Naive thymus-derived CD4-positive, alpha-beta T cell (primary cell): ENCODE data around the gene NADK2. TPM values are rescaled to one million over a fixed set of nuclear protein-coding genes. Genes with fewer than 3 reads are reported as not detected.

Source experiments
- ATAC-seq: fragments of 150-1000 bp; cut with Tn5 transposase; 2 replicates; pipeline ENCODE4 v1.10.0; 2021; ENCODE audit warnings: mild to moderate bottlenecking, moderate library complexity
- CTCF ChIA-PET: fragments of 350-600 bp; sonication (Branson Sonifier 250); formaldehyde crosslinking; loops from one replicate; lab custom pipeline; 2021; ENCODE audit warnings: antibody characterized with exemption; lab: Charles Lee
- POLR2A ChIA-PET: fragments of 350-600 bp; sonication (Branson Sonifier 250); formaldehyde crosslinking; loops from one replicate; lab custom pipeline; 2021; ENCODE audit warnings: antibody characterized with exemption, inconsistent platforms; lab: Charles Lee
- DNase-seq, 9 donors: peaks; one replicate each; pipeline versions ENCODE4 v3.0.0 to v3.0.0-alpha.2; 2020 to 2022; ENCODE audit warnings: mixed read lengths in 1 of 9
- H3K27ac ChIP-seq: one replicate; pipeline ENCODE4 v1.7.0; 2013; ENCODE audit warnings: mild to moderate bottlenecking, low read depth, low read length, moderate library complexity
- H3K27me3 ChIP-seq, 2 donors: one replicate each; pipeline ENCODE4 v1.7.0; 2013; ENCODE audit warnings: low read length in 2 of 2, mild to moderate bottlenecking in 2 of 2, moderate library complexity in 2 of 2; ENCODE audit not compliant: control insufficient read depth in 2 of 2, insufficient read depth in 2 of 2
- H3K36me3 ChIP-seq, 3 experiments: 1 replicate in 2 of 3; 2 replicates in 1 of 3; pipeline ENCODE4 v1.7.0; 2013; ENCODE audit warnings: low read length in 3 of 3, mild to moderate bottlenecking in 3 of 3, moderate library complexity in 1 of 3; ENCODE audit not compliant: insufficient read depth in 3 of 3, control insufficient read depth in 2 of 3
- H3K4me1 ChIP-seq, 2 donors: one replicate each; pipeline ENCODE4 v1.7.0; 2013; ENCODE audit warnings: low read length in 2 of 2, mild to moderate bottlenecking in 2 of 2, moderate library complexity in 1 of 2; ENCODE audit not compliant: control insufficient read depth in 2 of 2, insufficient read depth in 2 of 2
- H3K4me3 ChIP-seq: 2 replicates; pipeline ENCODE4 v1.7.0; 2013; ENCODE audit warnings: mild to moderate bottlenecking, low read length
- H3K9me3 ChIP-seq, 3 experiments: 1 replicate in 2 of 3; 2 replicates in 1 of 3; pipeline ENCODE4 v1.7.0; 2013; ENCODE audit warnings: low read length in 3 of 3; ENCODE audit not compliant: control insufficient read depth in 2 of 3
- H3K27ac Mint-ChIP-seq, 9 donors: one replicate each; pipeline ENCODE4 v1.8.0; 2020 to 2022; ENCODE audit warnings: mixed read lengths in 9 of 9, mild to moderate bottlenecking in 8 of 9, moderate library complexity in 5 of 9, inconsistent platforms in 2 of 9
- H3K27me3 Mint-ChIP-seq, 5 donors: one replicate each; pipeline ENCODE4 v1.8.0; 2021 to 2022; ENCODE audit warnings: mixed read lengths in 5 of 5, mild to moderate bottlenecking in 1 of 5
- H3K36me3 Mint-ChIP-seq, 5 donors: one replicate each; pipeline ENCODE4 v1.8.0; 2020 to 2022; ENCODE audit warnings: mixed read lengths in 5 of 5, mild to moderate bottlenecking in 3 of 5, inconsistent platforms in 1 of 5
- H3K4me1 Mint-ChIP-seq, 7 donors: one replicate each; pipeline ENCODE4 v1.8.0; 2020 to 2022; ENCODE audit warnings: mixed read lengths in 7 of 7, mild to moderate bottlenecking in 3 of 7, inconsistent platforms in 1 of 7
- H3K4me3 Mint-ChIP-seq, 10 donors: one replicate each; pipeline ENCODE4 v1.8.0; 2020 to 2022; ENCODE audit warnings: mild to moderate bottlenecking in 10 of 10, mixed read lengths in 10 of 10, moderate library complexity in 6 of 10, inconsistent platforms in 2 of 10
- H3K9me3 Mint-ChIP-seq, 11 donors: one replicate each; pipeline ENCODE4 v1.8.0; 2020 to 2022; ENCODE audit warnings: mixed read lengths in 11 of 11, mild to moderate bottlenecking in 4 of 11, inconsistent platforms in 1 of 11, moderate library complexity in 1 of 11
- intact Hi-C, 2 donors: fragments of 100-400 bp; cut with micrococcal nuclease; formaldehyde crosslinking; loops; one replicate each; pipeline ENCODE4 v1.15.1; 2023
- polyA plus RNA-seq, 2 donors: library from polyadenylated mRNA; unstranded; fragments of 300-500 nt; fragmentation: Illumina TruSeq; gene quantifications; one replicate each; pipeline ENCODE4 v1.2.3, GENCODE V29; 2021
- total RNA-seq, 6 experiments: library from RNA in 5 of 6; stranded (reverse) in 5 of 6; gene quantifications; 1 replicate in 5 of 6; 2 replicates in 1 of 6; pipeline ENCODE4 v1.2.3 and lab custom pipeline; 2021 to 2026

The NADK2 gene
- total and polyA plus RNA-seq, 7 experiments from 2014 or later: 7.0 to 17.8 (median 12.2) TPM

- ATAC-seq (no peak), DNase-seq (no peak)
- no peaks in the 10 kb centered on the region for H3K9me3 ChIP-seq
- no peaks in the 10 kb centered on the region for H3K36me3 Mint-ChIP-seq
- CTCF ChIA-PET: no interaction called here
- intact Hi-C loops: no loop called here
- H3K27ac ChIP-seq: no peak overlapping the region
- H3K36me3 ChIP-seq: no peaks in the 10 kb centered on the region
- no peaks in the 10 kb centered on the region for H3K27me3 Mint-ChIP-seq
- H3K4me3 Mint-ChIP-seq: no peak overlapping the region
- H3K4me1 ChIP-seq: no peaks in the 10 kb centered on the region
- H3K27me3 ChIP-seq: no peaks in the 10 kb centered on the region
- H3K9me3 Mint-ChIP-seq: no peaks in the 10 kb centered on the region
- POLR2A ChIA-PET: no interaction called here
- no peak overlapping the region for H3K27ac Mint-ChIP-seq
- H3K4me3 ChIP-seq: no peak overlapping the region
- peaks cover 0 to 36% (median 21%) of the 10 kb centered on the region in 7 donors for H3K4me1 Mint-ChIP-seq
Observed at GRCh38 chr5:36232533-36232932, 9.2 kb downstream of the NADK2 start.

- Mint-ChIP-seq H3K4me1 (peaks cover 0 to 22% (median 9%) of the 10 kb centered on the region in 7 donors), H3K27me3 (no peaks in the 10 kb centered on the region), H3K4me3 (no peak overlapping the region), H3K36me3 (peaks cover 0 to 11% (median 4%) of the 10 kb centered on the region in 5 donors), H3K27ac (no peak overlapping the region), H3K9me3 (no peaks in the 10 kb centered on the region)
- ATAC-seq: no peak
- intact Hi-C loops: no loop called here
- H3K9me3 ChIP-seq: no peaks in the 10 kb centered on the region
- no peaks in the 10 kb centered on the region for H3K36me3 ChIP-seq
- ChIA-PET CTCF (no interaction called here), POLR2A (interaction anchor here (2.1 kb wide), 1 partner anchor 11 kb away, joined by 5 read pairs; the partner anchor contains the start of gene NADK2)
- H3K4me3 ChIP-seq: no peak overlapping the region
- no peak for DNase-seq
- H3K27me3 ChIP-seq: no peaks in the 10 kb centered on the region
- H3K27ac ChIP-seq: no peak overlapping the region
- no peaks in the 10 kb centered on the region for H3K4me1 ChIP-seq
Observed at GRCh38 chr5:36230151-36230790, 11.5 kb downstream of the NADK2 start.

GRCh38 chr5:36228505-36228904 is 13.2 kb downstream of the NADK2 start:
- CTCF ChIA-PET: no interaction called here
- ATAC-seq: no peak
- Histone ChIP-seq H3K27me3 (no peaks in the 10 kb centered on the region), H3K27ac (no peak overlapping the region), H3K4me3 (no peak overlapping the region), H3K9me3 (no peaks in the 10 kb centered on the region), H3K36me3 (peaks cover 0 to 2% (median 0%) of the 10 kb centered on the region in 3 experiments), H3K4me1 (no peaks in the 10 kb centered on the region)
- Mint-ChIP-seq H3K36me3 (peaks cover 0 to 18% (median 10%) of the 10 kb centered on the region in 5 donors), H3K27me3 (no peaks in the 10 kb centered on the region), H3K4me1 (peaks cover 0 to 22% (median 9%) of the 10 kb centered on the region in 7 donors), H3K4me3 (no peak overlapping the region), H3K9me3 (no peaks in the 10 kb centered on the region), H3K27ac (no peak overlapping the region)
- intact Hi-C loops: no loop called here
- POLR2A ChIA-PET: interaction anchor here (0.9 kb wide), 1 partner anchor 13 kb away, joined by 3 read pairs; the partner anchor contains the start of gene NADK2
- no peak for DNase-seq

- ChIA-PET CTCF (no interaction called here), POLR2A (no interaction called here)
- Mint-ChIP-seq H3K4me1 (peaks cover 0 to 15% (median 0%) of the 10 kb centered on the region in 7 donors), H3K9me3 (no peaks in the 10 kb centered on the region), H3K4me3 (no peak overlapping the region), H3K27me3 (no peaks in the 10 kb centered on the region), H3K36me3 (peaks cover 0 to 18% (median 10%) of the 10 kb centered on the region in 5 donors), H3K27ac (no peak overlapping the region)
- DNase-seq: no peak
- Histone ChIP-seq H3K27ac (no peak overlapping the region), H3K36me3 (peaks cover 0 to 2% (median 0%) of the 10 kb centered on the region in 3 experiments), H3K27me3 (no peaks in the 10 kb centered on the region), H3K4me1 (no peaks in the 10 kb centered on the region), H3K9me3 (no peaks in the 10 kb centered on the region), H3K4me3 (no peak overlapping the region)
- no peak for ATAC-seq
- intact Hi-C loops: no loop called here
Observed at GRCh38 chr5:36227046-36227445, 14.7 kb downstream of the NADK2 start.

- peaks cover 0 to 15% (median 2%) of the 10 kb centered on the region in 3 experiments for H3K36me3 ChIP-seq
- H3K4me1 Mint-ChIP-seq: no peaks in the 10 kb centered on the region
- H3K27me3 Mint-ChIP-seq: no peaks in the 10 kb centered on the region
- H3K4me3 ChIP-seq: no peak overlapping the region
- H3K4me1 ChIP-seq: no peaks in the 10 kb centered on the region
- intact Hi-C loops: no loop called here
- no peak overlapping the region for H3K27ac Mint-ChIP-seq
- ChIA-PET POLR2A (no interaction called here), CTCF (no interaction called here)
- no peaks in the 10 kb centered on the region for H3K9me3 Mint-ChIP-seq
- peaks cover 3 to 29% (median 17%) of the 10 kb centered on the region in 5 donors for H3K36me3 Mint-ChIP-seq
- no peak overlapping the region for H3K4me3 Mint-ChIP-seq
- no peak for ATAC-seq
- DNase-seq: no peak
- H3K9me3 ChIP-seq: no peaks in the 10 kb centered on the region
- H3K27me3 ChIP-seq: no peaks in the 10 kb centered on the region
- H3K27ac ChIP-seq: no peak overlapping the region
Observed at GRCh38 chr5:36222620-36223019, 19.1 kb downstream of the NADK2 start.

- H3K9me3 Mint-ChIP-seq: no peaks in the 10 kb centered on the region
- H3K36me3 Mint-ChIP-seq: peaks cover under 1 to 53% (median 14%) of the 10 kb centered on the region in 5 donors
- POLR2A ChIA-PET: no interaction called here
- H3K4me1 Mint-ChIP-seq: no peaks in the 10 kb centered on the region
- H3K4me3 Mint-ChIP-seq: no peak overlapping the region
- Histone ChIP-seq H3K36me3 (peaks cover 0 to 26% (median 3%) of the 10 kb centered on the region in 3 experiments), H3K4me1 (no peaks in the 10 kb centered on the region), H3K27me3 (no peaks in the 10 kb centered on the region), H3K4me3 (no peak overlapping the region), H3K9me3 (no peaks in the 10 kb centered on the region), H3K27ac (no peak overlapping the region)
- intact Hi-C loops: loop anchor here in 1 of 2 donors (10.0 kb wide), 1 partner anchor 87 kb away; the partner anchor contains the start of gene RANBP3L
- H3K27ac Mint-ChIP-seq: no peak overlapping the region
- CTCF ChIA-PET: interaction anchor here (1.2 kb wide), 1 partner anchor 291 kb away, joined by 3 read pairs; no protein-coding TSS in a partner anchor
- ATAC-seq (no peak), DNase-seq (no peak)
- H3K27me3 Mint-ChIP-seq: no peaks in the 10 kb centered on the region
Observed at GRCh38 chr5:36217988-36218387, 23.7 kb downstream of the NADK2 start.
